NCI-H2196 (cell line): Measurements from ENCODE around the gene TRIM33.
"Not testable (repeated sequence)": the region's sequence is repeated elsewhere in the genome, so short reads cannot be mapped to it uniquely, and the experiment has no call there.

Source experiments
- DNase-seq: peaks from one replicate; lab custom pipeline; 2025; ENCODE audit not compliant: unreplicated experiment; lab: John Stamatoyannopoulos, UW

TRIM33 gene

DNA sequence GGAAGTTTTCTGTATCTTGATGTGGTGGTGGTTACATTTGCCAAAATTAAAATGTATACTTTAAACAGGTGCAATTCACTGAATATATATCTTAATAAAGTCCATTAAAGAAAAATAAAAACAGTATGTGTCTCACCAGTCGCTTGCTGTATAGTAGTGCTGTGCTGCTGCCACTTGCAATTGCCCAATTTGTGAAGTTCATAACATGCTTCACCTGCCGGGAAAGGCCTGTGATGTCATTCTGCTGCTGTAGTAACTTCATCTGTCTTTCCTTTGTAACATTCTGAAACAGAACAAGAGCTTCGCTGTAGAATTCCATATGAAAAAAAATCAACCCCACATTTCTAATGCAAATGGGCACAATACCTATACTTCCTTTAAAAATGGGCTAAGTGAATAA is 83.4 kb downstream of the TRIM33 start:
- no peak for DNase-seq

DNA sequence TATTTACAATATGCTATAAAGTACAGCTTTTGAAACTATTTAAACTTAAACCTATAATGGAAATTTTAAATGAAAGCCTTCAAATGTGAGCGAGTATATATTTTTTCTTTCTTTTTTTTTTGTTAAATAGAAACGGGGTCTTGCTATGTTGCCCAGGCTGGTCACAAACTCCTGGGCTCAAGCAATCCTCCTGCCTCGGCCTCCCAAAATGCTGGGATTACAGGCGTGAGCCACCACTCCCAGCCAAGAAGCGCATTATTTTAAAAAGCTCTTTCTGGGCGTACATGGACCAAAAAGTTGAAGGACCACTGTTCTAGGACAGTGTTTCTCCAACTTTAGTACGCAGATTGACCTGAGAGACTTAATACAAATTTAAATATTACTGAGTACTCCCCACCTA is 87.5 kb downstream of the TRIM33 start:
- no peak for DNase-seq

DNA sequence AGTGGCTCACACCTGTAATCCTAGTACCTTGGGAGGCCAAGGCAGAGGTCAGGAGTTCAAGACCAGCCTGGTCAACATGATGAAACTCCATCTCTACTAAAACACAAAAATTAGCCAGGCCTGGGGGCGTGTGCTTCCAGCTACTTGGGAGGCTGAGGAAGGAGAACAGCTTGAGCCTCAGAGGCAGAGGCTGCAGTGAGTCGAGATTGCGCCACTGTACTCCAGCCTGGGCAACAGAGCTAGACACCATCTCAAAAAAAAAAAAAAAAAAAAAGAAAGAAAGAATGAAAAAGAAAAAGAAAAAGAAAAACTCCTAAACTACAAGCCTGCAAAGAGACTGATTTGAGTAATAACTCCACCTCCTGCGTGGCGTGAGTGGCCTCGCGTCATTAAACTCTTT is 92.1 kb downstream of the TRIM33 start:
- not testable (repeated sequence) for DNase-seq

DNA sequence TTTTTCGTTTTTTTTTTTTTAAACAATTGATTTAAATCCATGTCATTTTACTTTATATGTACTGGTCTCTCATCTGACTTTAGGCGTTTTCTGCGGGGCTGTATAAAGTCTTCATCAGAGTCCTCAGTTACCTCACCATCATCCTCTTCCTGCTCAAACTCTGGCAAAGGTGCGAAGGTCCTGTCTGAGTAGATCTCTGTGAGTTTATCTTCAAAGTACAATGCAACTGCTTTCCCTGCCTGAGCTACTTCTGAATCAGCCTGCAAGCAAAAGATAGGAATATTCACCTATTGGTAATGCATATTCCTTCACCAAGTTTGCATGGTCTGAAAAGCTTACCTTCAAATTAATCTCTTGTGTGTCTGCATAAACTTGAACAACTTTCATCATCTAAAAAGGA is 113.4 kb downstream of the TRIM33 start:
- no peak for DNase-seq

DNA sequence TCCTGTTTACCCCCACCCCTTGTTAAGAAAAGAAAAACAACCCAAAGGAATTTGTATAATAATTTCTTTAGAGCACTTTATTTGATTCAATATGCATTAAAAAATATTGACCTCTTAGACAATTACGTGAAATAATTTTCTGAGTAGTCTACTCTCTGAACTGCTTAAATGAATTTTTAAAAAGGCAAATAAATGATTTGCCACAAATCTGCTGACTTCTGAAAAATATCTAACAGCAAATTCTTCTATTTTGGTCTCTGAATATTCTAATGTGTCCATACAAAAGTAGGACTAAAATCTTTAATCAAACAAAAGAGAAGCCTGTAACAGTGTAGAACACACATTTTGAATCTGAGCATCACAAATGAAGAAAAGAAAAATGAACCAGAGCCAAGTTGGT is 115.1 kb downstream of the TRIM33 start:
- no peak for DNase-seq

DNA sequence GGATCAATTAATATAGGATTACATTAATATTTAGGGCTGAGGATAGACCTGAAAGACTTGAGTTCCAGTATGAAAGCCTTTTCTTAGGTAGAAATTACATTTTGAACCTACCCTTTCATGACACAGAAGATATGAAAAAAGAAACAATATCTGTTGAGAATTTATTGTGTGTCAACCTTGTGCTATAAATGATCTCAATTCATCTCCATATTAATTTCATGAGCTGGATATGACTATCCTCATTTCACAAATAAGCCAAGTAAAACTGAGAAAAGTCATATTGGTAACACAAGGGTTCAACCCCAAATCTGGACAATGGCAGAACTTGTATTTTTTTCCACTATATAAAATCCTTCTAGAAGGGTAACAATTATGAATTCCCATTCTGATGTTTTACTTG is 120.0 kb downstream of the TRIM33 start:
- no peak for DNase-seq

DNA sequence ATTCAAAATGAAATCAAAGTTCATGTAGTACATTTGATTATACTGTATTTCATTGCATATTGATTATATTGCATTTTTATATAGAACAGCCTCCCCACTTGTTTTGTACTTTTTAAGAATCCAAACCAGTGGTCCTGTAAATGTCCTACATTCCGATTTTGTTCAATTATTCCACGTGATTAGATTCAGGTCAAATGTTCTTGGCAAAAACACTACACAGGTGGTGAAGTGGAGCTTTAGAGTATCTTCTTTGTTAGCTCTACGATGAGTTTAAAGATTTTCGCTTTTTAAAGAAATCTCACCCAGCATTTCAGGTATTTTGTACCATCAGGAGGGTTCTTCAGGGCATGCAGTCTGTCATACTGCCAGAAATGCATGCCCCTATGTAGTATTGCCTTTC is 120.6 kb downstream of the TRIM33 start:
- no peak for DNase-seq

DNA sequence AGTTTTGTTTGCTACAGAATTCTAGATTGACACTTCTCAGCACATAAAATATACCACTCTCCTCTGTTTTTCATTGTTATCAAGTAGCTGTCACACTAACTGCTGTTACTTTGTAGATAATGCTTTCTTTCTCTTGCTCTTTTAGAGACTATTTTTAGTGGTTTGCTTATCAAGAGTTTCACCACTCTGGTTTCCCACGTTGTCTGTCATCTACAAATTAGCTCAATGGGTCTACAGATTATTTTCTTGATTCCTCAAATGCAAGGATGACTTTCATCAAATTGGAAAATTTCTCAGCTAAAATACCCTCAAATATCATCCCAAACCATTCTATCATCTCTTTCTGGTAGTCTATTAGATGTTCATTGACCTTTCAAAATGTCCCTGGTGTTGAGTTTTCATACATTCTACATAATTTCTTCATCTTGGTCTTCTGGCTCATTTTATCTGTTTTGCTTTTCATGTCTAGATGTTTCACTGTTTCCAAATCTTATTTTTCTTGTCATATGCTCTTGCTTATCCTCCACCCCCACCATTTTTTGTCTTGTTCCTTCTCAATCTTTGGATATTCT is 122.5 kb downstream of the TRIM33 start:
- no peak for DNase-seq

DNA sequence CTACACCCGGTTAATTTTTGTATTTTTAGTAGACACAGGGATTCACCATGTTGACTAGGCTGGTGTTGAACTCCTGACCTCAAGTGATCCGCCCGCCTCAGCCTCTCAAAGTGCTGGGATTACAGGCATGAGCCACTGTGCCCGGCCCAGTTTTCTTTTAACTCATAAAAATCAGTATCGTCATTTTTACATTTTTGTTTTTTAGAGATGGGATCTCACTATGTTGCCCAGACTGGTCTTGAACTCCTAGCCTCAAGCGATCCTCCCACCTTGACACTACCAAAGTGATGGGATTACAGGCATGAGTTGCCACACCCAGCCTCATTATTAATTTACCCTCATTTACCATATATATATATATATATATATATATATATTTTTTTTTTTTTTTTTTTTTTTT is 123.4 kb downstream of the TRIM33 start:
- not testable (repeated sequence) for DNase-seq

DNA sequence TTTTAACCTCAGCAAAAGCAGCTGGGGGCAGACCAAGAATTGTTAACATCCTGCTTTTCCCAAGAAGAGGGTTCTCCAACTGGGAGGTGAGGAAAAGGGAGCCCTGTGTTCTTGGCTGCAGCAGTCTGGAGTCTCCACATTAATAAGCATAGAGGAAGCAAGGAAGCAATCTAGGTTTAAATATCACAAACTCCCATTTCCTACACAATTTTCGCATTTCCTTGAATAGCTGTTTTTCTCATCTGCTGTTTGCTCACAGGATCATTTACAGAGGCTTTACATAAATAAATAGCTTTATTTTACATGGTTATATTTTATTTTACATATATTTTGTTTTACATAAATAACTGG is 124.0 kb downstream of the TRIM33 start:
- DNase-seq, result no peak

DNA sequence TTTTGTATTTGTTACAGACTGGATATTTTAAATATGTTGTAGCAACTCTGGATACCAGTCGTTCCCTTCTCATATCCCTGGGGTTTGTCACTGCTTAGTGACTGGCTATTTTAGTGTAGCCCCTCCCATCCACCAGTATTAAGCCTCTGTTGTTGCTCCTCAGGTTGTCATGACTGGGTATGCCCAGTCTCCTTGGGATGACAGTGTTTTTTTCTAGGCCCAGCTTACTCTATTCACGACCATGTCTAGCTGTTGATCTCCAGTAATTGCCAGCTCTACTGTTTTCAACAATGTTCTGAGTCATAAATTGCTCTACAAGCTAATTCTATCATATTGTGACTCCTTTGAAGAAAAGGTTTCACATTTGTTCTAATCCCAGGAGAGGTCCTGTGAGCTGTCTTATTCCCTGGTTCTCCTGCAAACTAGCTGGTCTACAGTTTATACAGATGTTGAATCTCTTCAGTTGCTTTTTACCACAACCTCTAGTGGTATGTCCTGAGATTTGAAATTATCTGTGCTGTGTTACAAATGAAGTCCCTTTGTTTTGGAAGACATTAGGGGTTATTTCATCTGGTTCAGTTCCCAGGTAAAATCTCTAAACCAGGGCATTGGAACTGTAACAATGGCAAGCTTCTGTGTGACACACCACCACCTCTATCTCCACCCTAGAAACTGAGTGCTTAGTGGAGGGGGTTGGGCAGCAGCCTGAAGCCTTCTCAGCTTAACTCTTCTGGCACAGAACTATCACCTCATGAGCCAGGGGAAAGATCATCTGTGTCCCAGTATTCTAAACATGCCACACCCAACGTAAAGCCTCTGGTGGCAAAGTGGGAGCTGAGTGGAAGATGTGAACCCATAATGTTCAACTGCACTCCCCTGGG is 124.6 kb downstream of the TRIM33 start:
- no peak for DNase-seq

DNA sequence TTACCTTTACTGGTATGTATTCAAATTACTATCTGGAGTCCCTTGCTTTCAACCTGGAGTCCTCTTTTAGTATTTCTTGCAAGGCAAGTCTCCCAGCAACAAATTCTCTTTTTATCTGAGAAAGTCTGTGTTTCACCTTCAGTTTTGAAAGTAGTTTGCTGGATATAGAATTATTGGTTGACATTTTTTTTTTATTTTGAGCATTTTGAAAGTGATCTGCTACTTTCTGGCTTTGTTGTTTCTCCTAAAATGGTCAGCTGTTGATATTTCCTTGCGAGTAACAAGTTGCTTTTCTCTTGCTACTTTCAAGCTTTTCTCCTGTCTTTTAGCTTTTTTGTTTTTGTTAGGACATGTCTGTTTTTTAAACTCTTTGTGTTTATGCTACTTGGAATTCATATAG is 126.1 kb downstream of the TRIM33 start:
- DNase-seq, result no peak

DNA sequence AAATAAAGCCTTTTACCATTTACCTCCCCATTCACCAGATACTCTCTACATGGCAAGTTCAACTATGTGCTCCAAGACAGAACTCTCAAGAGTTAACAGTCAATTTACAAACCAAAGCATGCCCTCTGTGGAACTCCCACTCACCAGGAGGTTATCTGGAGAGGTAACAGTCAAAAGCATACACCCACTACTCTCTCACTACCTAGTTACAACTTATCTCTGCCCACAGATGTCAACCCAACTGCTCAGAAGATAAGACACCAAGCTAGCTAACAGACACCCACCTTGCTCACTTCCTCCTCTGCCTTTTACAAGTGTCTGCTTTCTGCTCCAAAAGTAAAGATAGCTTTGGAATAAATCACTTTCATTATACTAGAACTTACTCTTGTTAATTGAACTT is 131.0 kb downstream of the TRIM33 start:
- DNase-seq, result no peak

DNA sequence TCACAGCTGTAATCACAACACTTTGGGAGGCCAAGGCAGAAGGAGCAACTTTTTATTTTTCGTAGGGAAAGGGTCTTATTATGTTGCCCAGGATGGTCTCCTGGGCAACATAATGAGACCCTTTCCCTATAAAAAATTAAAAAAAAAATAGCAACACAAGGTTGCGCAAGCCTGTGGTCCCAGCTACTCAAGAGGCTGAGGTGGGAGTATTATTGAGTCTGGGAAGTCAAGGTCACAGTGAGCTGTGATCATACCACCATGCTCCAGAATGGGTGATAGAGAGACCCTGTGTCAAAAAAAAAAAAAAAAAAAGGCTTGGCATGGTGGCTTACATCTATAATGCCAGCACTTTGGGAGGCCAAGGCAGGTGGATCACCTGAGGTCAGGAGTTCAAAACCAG is 131.6 kb downstream of the TRIM33 start:
- no peak for DNase-seq

DNA sequence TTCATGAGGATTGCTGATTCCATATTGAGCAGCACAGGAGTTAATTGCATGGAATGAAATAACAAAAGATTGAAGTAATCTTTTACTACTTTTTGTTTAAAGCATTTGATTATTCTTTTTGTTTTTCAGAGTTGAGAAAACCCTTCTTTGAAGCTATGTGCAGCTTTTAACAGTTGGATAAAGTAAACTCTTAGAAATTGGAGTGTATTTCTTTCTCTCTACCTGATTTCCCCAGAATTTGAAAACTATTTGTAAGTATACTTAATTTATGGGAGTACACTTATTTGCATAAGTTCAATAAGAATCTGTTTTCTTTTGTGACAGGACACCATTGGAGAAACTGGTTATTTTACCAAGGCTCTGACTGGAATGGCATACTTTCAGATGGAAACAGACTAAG is 133.6 kb downstream of the TRIM33 start:
- DNase-seq, result no peak

DNA sequence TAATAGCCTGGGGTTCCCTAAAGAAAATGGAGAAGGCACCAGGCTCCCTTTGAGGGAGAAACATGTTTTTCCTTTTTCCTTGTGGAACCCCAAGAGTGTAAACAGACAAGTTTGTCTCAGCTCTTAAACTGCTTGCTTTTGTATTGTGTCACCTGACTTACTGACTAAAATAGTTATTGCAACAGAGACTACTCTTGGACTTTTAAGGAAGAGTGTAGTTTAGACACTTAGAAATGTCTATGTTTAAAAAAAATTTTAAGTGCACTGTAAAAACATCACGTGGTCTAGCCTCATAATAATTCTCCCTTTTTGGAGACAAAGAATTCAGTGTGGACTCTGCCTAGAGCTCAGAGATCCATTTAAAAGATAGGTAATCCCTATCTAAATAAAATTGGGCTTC is 141.1 kb downstream of the TRIM33 start:
- no peak for DNase-seq

DNA sequence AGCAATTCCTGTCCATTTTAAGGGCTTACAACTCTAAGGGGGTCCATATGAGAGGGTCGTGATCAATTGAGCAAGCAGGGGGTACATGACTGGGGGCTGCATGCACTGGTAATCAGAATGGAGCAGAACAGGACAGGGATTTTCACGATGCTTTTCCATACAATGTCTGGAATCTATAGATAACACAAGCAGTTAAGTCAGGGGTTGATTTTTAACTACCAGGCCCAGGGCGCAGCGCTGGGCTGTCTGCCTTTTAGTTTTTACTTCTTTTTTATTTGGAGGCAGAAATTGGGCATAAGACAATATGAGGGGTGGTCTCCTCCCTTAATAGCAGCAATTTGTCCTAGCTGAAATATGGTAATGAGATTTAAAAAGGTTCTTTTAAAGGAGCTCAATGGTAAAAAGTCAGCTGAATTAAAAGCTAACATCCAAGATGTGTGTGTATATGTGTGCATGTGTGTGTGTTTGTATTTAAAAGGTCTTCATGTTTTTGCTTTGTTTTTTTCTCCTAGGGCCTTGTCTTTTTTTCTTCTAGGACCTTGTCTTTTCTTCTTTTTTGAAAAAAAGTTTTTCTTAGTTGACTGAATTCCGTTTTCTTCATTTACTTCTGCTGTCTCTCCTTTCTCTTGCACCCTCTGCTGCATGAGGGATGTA is 141.6 kb downstream of the TRIM33 start:
- DNase-seq, result not testable (repeated sequence)

DNA sequence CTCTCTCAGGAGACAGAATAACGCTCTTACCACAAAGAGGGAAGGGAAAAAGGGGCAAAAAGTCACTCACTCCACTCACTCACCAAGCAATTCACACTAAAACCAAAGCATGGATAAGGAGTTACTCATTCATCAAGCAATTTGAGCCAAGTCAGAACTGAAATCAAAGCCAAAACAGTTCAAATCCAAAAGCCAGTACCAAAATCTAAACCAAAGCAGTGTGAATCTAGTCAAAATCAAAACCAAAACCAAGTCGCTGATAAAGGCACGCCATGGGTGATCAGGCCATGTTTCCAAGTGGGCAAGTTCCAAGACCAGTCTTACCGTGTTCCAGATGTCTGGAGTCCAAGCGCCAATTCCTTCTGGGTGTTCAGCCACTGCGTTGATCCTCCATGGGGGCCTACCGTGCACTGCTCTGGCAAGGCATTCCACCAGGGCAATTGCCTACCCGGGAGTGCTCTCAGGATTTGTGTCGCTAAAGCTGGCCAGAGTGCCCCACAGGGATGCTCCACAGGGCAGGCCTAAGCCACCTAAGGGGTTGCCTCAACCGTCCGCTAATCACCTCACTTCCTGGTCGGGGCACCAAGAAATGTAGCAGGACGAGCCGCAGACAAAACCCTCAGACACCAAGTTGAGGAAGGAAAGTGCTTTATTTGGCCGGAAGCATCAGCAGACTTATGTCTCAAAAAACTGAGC is 142.3 kb downstream of the TRIM33 start:
- no peak for DNase-seq

DNA sequence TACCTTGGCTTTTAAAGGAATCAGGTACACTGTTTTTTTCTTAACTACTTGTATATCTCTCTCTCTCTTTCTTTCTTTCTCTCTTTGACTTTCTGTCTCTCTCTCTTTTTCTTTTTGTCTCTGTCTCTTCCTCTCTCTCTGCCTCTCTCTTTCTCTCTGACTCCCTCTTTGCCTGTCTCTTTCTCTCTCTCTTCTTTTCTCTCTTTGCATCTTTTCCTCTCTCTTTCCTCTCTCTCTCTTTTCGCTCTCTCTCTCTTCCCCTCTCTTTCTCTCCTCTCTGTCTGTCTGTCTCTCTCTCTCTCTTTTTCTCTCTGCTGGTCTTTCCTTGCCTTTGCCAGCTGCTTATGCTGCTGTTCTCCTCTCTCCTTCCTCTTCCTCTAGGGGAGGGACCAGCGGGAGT is 143.2 kb downstream of the TRIM33 start:
- DNase-seq, result no peak

DNA sequence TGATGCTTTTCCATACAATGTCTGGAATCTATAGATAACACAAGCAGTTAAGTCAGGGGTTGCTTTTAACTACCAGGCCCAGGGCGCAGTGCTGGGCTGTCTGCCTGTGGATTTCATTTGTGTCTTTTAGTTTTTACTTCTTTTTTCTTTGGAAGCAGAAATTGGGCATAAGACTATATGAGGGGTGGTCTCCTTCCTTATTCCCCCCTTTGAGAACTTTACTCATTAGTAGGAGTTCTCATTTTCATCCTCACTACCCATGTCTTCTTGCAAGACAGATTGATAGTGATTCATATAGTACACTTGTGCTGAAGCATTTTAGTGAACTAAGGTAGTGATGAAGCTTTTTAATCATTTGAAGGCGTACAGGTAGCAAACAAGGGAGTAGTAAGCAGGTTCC is 147.8 kb downstream of the TRIM33 start:
- not testable (repeated sequence) for DNase-seq

DNA sequence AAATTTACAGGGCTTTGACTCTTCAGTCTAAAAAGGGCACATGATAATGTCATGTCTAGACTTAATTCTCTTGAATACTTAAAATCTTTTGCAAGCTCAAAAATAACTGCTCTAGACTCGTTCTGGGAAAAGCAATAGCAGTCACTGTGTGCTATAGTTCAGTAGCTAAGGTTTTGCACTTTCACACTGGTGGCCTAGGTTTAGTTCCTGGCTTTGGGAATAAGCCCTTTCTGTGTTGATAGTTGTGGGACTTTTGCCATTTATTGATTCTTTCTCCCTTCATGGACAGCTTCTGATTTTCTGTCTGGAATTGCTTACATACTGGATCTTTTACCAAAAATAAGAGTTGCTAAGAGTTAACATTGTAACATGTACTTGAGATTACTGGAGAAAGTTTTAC is 151.2 kb downstream of the TRIM33 start:
- no peak for DNase-seq

DNA sequence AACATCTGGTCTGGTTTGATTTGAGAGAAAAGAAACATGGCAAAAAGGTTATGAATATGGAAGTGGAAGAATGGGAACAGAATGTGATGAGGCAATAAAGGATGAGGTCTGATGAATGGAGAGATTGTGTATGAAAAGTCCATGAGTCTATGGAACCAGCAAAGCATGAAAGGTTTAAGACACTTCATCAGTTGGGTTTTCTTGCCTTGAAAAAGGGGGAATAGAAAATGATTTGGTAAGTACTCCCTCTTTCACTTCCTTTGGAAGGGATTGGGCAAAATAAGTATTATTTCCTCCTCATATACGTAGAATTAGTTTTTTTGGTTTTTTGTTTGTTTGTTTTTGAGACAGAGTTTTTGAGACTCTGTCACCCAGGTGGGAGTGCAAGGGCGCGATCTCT is 155.8 kb downstream of the TRIM33 start:
- DNase-seq, result no peak
